ENCODE measurements around the gene C9.
"Not testable (repeated sequence)": the region's sequence is repeated elsewhere in the genome, so short reads cannot be mapped to it uniquely, and the experiment has no call there.

The C9 gene

DNA sequence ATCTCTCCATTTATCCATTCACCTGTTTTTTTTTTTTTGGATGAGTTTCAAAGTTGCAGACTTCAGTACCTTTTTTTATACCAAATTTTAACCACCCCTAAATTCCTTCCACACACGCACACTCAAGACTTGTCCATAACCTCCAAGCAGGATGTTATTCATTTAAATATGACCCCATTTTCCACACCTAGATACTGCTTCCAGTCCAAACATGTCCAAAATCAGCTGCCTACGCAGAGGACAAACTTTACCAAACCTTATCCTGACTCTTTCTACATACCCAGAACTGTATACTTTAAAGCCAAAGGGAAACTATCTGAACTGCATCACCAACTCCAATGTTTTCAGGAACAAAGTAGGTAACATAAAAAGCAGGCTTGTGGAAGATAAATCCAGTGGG, 108.9 kb downstream of the C9 start:
- no peak for DNase-seq

DNA sequence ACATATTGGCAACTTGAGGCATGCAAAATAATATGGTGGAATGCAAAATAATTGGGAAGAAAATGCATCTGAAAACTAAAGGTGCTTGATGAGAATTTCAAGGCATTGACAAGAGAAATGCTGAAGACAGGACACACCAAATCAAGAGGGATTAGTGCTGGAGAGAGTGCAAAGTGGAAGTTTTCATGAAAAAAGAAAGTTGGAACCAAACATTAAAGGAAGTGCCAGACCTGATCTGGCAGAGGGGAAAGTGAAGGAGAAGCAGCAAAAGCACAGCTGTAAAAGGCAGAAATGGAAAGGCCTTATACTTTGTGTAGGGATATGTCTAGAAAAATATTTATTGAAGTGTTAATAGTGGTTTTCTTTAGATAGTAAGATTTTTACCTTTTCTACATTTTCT, 109.6 kb downstream of the C9 start:
- no peak for DNase-seq

DNA sequence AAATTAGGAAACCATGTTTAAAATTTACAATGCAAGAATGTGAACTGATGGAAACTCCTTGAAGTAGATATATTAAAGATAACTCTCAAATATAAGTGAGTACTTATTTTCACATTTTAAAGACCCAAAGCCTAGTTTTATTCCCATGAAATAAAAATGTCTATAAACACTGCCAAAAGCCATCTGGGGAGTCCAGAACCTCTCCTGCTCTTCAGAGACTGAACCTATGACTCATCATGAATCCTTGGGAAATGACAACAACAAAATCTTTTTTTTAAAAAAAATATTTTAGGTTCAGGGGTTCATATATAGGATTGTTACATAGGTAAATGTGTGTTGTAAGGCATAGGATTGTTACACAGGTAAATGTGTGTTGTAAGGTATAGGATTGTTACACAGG, 111.1 kb downstream of the C9 start:
- DNase-seq = no peak

DNA sequence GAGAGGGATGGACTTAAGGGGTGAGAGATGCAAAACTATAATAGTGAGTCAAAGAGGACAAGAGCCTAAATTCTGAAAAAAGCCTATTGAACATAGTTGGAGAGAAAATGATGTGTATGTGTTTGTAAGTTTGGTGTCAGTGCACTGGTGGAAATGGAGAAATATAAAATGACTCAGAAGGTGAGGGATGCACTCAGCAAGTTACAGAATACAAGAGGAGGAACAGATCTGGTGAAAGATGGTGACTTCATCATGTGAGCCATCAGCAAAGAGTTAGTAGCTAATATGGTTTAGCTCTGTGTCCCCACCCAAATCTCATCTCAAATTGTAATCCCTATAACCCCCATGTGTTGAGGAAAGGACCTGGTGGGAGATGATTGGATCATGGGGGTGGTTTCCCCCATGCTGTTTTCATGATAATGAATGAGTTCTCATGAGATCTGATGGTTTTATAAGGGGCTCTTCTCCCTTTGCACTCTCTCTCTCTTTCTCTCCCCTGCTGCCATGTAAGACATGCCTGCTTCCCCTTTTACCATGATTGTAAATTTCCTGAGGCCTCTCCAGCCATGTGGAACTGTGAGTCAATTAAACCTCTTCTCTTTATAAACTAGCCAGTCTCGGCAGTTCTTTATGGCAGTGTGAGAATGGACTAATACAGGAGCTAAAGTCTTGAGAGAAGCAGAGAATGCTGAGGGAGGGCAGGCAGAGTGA, 114.6 kb downstream of the C9 start:
- DNase-seq = no peak

DNA sequence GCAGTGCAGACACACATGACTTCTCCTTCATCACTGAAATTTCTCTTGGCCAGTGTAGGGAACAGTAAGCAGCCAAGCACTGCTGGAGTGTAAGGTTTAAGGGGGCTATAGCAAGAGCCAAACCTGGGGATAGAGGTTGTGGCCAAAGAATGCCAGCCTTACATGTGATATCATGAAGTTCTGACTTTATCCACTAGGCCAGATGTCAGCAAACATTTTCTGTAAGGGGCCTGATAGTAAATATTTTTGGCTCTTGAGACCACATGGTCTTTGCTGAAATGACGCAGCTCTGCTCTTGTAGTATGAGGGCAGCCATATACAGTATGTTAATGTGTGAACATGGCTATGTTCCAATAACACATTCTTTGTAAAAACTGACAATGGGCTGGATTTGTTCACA, 115.2 kb downstream of the C9 start:
- no peak for DNase-seq

DNA sequence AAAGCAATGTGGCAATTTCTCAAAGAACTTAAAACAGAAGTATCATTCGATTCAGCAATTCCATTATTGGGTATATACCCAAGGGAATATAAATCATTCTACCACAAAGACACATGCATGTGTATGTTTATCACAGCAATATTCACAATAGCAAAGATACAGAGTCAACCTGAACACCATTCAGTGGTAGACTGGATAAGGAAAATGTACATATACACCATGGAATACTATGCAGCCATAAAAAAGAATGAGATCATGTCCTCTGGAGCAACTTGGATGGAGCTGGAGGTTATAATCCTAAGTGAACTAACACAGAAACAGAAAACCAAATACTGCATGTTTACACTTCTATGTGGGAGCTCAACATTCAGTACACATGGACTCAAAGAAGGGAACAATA, 123.5 kb downstream of the C9 start:
- DNase-seq = no peak

DNA sequence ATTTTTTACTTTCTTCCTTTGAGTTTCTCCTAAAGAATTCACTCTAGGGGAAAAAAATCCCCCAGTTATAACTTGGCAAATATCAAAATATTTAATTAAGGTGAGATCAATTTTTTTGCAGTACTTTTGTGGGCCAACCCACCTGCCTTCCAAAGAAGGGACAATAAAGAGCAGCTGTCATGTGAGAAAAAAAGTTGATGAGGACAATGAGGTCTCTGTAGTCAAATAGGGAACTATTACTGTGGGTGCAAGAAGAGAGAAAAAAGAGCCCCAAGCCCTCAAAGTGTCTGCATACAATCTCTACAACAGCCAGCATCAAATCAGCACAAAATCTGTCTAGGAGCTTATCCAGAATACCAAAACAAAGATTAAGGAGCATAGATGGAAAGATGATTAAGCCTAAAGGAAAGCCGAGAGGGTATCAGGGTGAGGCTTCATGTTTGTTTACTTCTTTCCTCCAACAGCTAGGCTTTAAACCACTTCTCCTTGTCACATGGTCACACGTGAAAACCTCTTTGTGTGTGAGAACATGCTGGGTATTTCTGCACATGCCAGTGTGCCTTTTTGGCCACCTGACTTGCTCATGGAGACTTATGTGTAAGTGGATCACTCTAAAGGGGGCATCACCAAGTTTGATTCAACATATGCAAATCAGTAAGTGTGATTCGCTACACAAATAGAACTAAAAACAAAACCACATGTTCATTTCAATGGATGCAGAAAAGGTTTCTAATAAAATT, 125.8 kb downstream of the C9 start:
- no peak for DNase-seq

DNA sequence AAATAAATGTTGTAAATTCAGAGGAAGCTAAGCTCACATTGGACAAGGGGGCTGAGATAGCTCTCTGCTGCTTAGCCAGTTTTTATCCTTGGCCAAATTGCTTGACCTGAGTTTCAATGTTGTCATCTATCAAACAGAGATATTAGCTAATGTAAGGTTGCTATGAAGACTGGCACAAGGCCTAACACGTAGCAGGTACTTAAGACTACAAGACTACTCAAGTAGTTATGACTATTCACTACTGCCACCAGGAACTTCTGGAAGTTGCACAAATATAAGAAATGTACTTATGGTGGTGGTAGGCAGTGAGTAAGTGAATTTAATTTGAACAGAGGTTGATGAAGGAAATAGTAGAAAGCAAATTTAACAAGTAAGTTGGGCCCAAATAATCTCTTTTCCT, 127.6 kb downstream of the C9 start:
- DNase-seq = no peak

DNA sequence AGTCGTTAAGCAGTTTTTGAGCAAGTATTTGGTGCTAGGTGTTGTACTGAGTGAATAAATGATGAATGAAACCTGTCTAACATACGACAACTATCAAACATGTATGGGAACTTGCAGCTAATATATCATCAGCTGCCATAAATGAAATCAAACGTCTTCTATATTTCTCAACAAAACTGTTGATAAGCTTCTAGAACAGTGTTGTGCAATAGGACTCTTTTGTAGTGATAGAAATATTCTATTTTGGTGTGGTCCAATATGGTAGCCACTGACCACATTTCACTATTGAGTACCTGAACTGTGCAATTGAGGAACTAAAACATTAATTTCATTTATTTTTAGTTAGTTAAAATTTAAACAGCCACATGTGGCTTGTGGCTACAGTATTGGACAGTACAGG, 128.6 kb downstream of the C9 start:
- no peak for DNase-seq

DNA sequence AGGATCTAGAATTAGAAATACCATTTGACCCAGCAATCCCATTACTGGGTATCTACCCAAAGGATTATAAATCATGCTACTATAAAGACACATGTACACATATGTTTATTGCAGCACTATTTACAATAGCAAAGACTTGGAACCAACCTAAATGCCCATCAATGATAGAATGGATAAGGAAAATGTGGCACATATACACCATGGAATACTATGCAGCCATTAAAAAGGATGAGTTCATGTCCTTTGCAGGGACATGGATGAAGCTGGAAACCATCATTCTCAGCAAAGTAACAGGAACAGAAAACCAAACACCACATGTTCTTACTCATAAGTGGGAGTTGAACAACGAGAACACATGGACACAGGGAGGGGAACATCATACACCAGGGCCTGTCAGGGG, 129.8 kb downstream of the C9 start:
- DNase-seq = not testable (repeated sequence)
